ENCODE measurements around the gene PLCXD3.
A peak's percentile ranks its signal among the peaks of the same experiment; 100 is the strongest.

Gene PLCXD3

GRCh38 chr5:41270423-41271251 lies 239.8 kb downstream of the PLCXD3 start:
- POLR2A ChIA-PET, result no interaction called here

GRCh38 chr5:41268894-41269293 lies 241.5 kb downstream of the PLCXD3 start:
- no peak for TF ChIP-seq CTCF (IDR thresholded peaks at IDR 0.05; ENCODE audit: control extremely low read depth, extremely low read depth, low read depth, missing control alignments)
- CTCF ChIA-PET, result interaction anchor here (1.1 to 2.7 kb wide), 3 partner anchors 255 to 788 kb away, joined by 3 to 8 read pairs (median 8); no protein-coding TSS in a partner anchor
- POLR2A ChIA-PET, result no interaction called here
- DNase-seq (ENCODE audit: extremely low spot score), result no peak

More at GRCh38 chr5:41270423-41271251, 239.8 kb downstream of the PLCXD3 start:
- peak; percentile 21 for DNase-seq (ENCODE audit: extremely low spot score)
- TF ChIP-seq CTCF (IDR thresholded peaks at IDR 0.05; ENCODE audit: control extremely low read depth, extremely low read depth, low read depth, missing control alignments), result peak; percentile 66
- CTCF ChIA-PET, result interaction anchor here (0.6 to 2.7 kb wide), 14 partner anchors 9 to 1497 kb away, joined by 3 to 8 read pairs (median 4); no protein-coding TSS in a partner anchor

GRCh38 chr5:41266377-41266776 lies 244.0 kb downstream of the PLCXD3 start:
- CTCF ChIA-PET, result interaction anchor here (0.8 to 2.0 kb wide), 6 partner anchors 8 to 589 kb away, joined by 3 to 6 read pairs (median 4); no protein-coding TSS in a partner anchor
- POLR2A ChIA-PET, result no interaction called here

GRCh38 chr5:41264019-41264418 lies 246.4 kb downstream of the PLCXD3 start:
- DNase-seq (ENCODE audit: extremely low spot score), result no peak
- ChIA-PET POLR2A (no interaction called here), CTCF (no interaction called here)
- no peak for TF ChIP-seq CTCF (IDR thresholded peaks at IDR 0.05; ENCODE audit: control extremely low read depth, extremely low read depth, low read depth, missing control alignments)

More at GRCh38 chr5:41266377-41266776, 244.0 kb downstream of the PLCXD3 start:
- TF ChIP-seq CTCF (IDR thresholded peaks at IDR 0.05; ENCODE audit: control extremely low read depth, extremely low read depth, low read depth, missing control alignments), result no peak
- no peak for DNase-seq (ENCODE audit: extremely low spot score)

GRCh38 chr5:41263335-41263734 lies 247.1 kb downstream of the PLCXD3 start:
- ChIA-PET POLR2A (no interaction called here), CTCF (no interaction called here)
- no peak for TF ChIP-seq CTCF (IDR thresholded peaks at IDR 0.05; ENCODE audit: control extremely low read depth, extremely low read depth, low read depth, missing control alignments)
- no peak for DNase-seq (ENCODE audit: extremely low spot score)

All from GM10248 (cell line).